Epithelial cell of esophagus (primary cell): ENCODE measurements around the gene GALNT9.
"Not testable (repeated sequence)": the region's sequence is repeated elsewhere in the genome, so short reads cannot be mapped to it uniquely, and the experiment has no call there.

Source experiments
- DNase-seq: peaks from one replicate; pipeline ENCODE4 v3.0.0; 2010; ENCODE audit warnings: low read depth
- H3K4me3 ChIP-seq: 2 replicates; pipeline ENCODE4 v1.5.1; 2011; ENCODE audit warnings: mild to moderate bottlenecking, low read length, control low read depth
- CTCF ChIP-seq: IDR thresholded peaks from 2 replicates; pipeline ENCODE4 v1.5.1; 2011; ENCODE audit warnings: low read depth, mild to moderate bottlenecking, low read length, control low read depth, inconsistent platforms; ENCODE audit not compliant: insufficient read depth; ENCODE audit errors: missing control alignments

The GALNT9 gene

GRCh38 chr12:132362996-132363660 is 33.7 kb upstream of the GALNT9 start:
- TF ChIP-seq CTCF, result no peak
- no peak for DNase-seq

GRCh38 chr12:132360906-132361777 is 31.8 kb upstream of the GALNT9 start:
- no peak overlapping the region for H3K4me3 ChIP-seq
- no peak for TF ChIP-seq CTCF
- no peak for DNase-seq

More at GRCh38 chr12:132362996-132363660, 33.7 kb upstream of the GALNT9 start:
- no peak overlapping the region for H3K4me3 ChIP-seq

- DNase-seq, result no peak
- TF ChIP-seq CTCF, result no peak
Measured at GRCh38 chr12:132360410-132360809, 31.0 kb upstream of the GALNT9 start.

GRCh38 chr12:132359971-132360370 is 30.6 kb upstream of the GALNT9 start:
- no peak for TF ChIP-seq CTCF
- no peak for DNase-seq
- no peak overlapping the region for H3K4me3 ChIP-seq

More at GRCh38 chr12:132360410-132360809, 31.0 kb upstream of the GALNT9 start:
- H3K4me3 ChIP-seq, result no peak overlapping the region

- DNase-seq, result no peak
- no peak overlapping the region for H3K4me3 ChIP-seq
- no peak for TF ChIP-seq CTCF
Measured at GRCh38 chr12:132359551-132359950, 30.2 kb upstream of the GALNT9 start.

GRCh38 chr12:132358241-132359225 is 29.1 kb upstream of the GALNT9 start:
- not testable (repeated sequence) for DNase-seq, H3K4me3 ChIP-seq
